Upper lobe of left lung (tissue), 4 donors: ENCODE measurements around the gene ARHGAP24.

ENCODE experiments used
- POLR2A ChIP-seq, 4 donors: fragments of 450-650 bp; IDR thresholded peaks; one replicate each; pipeline ENCODE4 v1.5.1; 2016 to 2017; ENCODE audit warnings: antibody characterized with exemption in 4 of 4, mild to moderate bottlenecking in 2 of 4
- POLR2AphosphoS5 ChIP-seq, 2 donors: sonication (generic); formaldehyde crosslinking; IDR thresholded peaks; one replicate each; pipeline ENCODE4 v1.5.1; 2017; ENCODE audit warnings: antibody characterized with exemption in 2 of 2
- TF ChIP-seq, protein P1 (sequence below), 6 experiments: fragments of 450-650 bp in 4 of 6; fragments of 200-600 bp in 2 of 6; sonication (generic) in 2 of 6; IDR thresholded peaks; one replicate each; pipeline ENCODE4 v1.5.1; 2016 to 2019; ENCODE audit warnings: antibody characterized with exemption in 6 of 6

- TF ChIP-seq, protein P1, sequence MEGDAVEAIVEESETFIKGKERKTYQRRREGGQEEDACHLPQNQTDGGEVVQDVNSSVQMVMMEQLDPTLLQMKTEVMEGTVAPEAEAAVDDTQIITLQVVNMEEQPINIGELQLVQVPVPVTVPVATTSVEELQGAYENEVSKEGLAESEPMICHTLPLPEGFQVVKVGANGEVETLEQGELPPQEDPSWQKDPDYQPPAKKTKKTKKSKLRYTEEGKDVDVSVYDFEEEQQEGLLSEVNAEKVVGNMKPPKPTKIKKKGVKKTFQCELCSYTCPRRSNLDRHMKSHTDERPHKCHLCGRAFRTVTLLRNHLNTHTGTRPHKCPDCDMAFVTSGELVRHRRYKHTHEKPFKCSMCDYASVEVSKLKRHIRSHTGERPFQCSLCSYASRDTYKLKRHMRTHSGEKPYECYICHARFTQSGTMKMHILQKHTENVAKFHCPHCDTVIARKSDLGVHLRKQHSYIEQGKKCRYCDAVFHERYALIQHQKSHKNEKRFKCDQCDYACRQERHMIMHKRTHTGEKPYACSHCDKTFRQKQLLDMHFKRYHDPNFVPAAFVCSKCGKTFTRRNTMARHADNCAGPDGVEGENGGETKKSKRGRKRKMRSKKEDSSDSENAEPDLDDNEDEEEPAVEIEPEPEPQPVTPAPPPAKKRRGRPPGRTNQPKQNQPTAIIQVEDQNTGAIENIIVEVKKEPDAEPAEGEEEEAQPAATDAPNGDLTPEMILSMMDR (IDR thresholded peaks at IDR 0.05): no peak
- TF ChIP-seq POLR2A (IDR thresholded peaks at IDR 0.05) (no peak), POLR2AphosphoS5 (IDR thresholded peaks at IDR 0.05) (no peak)
Observed at GRCh38 chr4:85733798-85734197, 258.8 kb downstream of the ARHGAP24 start.
